T1000 (cell line): ENCODE data around the gene PKD1.
"Not testable (repeated sequence)": the region's sequence is repeated elsewhere in the genome, so short reads cannot be mapped to it uniquely, and the experiment has no call there.

ENCODE experiments used
- DNase-seq: peaks from one replicate; lab custom pipeline; 2025; ENCODE audit warnings: mixed read lengths; lab: John Stamatoyannopoulos, UW

The PKD1 gene

GRCh38 chr16:2107121-2107790 lies 28.4 kb downstream of the PKD1 start:
- peak; percentile 53 for DNase-seq

GRCh38 chr16:2106211-2106610 lies 29.5 kb downstream of the PKD1 start:
- not testable (repeated sequence) for DNase-seq

- not testable (repeated sequence) for DNase-seq
Observed at GRCh38 chr16:2105769-2106168, 29.9 kb downstream of the PKD1 start.

- DNase-seq: not testable (repeated sequence)
Observed at GRCh38 chr16:2105291-2105690, 30.4 kb downstream of the PKD1 start.

GRCh38 chr16:2104464-2104863 lies 31.2 kb downstream of the PKD1 start:
- DNase-seq: not testable (repeated sequence)

GRCh38 chr16:2102471-2102870 lies 33.2 kb downstream of the PKD1 start:
- DNase-seq: no peak

GRCh38 chr16:2101581-2101980 lies 34.1 kb downstream of the PKD1 start:
- not testable (repeated sequence) for DNase-seq

GRCh38 chr16:2097689-2098088 lies 38.0 kb downstream of the PKD1 start:
- DNase-seq: not testable (repeated sequence)

- no peak for DNase-seq
Observed at GRCh38 chr16:2096853-2097595, 38.7 kb downstream of the PKD1 start.

GRCh38 chr16:2095918-2096582 lies 39.6 kb downstream of the PKD1 start:
- DNase-seq: no peak

GRCh38 chr16:2095315-2095853 lies 40.3 kb downstream of the PKD1 start:
- peak; percentile 80 for DNase-seq

- DNase-seq: no peak
Observed at GRCh38 chr16:2093793-2094192, 41.9 kb downstream of the PKD1 start.

- no peak for DNase-seq
Observed at GRCh38 chr16:2092866-2093265, 42.8 kb downstream of the PKD1 start.

- DNase-seq: no peak
Observed at GRCh38 chr16:2092256-2092620, 43.5 kb downstream of the PKD1 start.

GRCh38 chr16:2091547-2092255 lies 44.0 kb downstream of the PKD1 start:
- no peak for DNase-seq

- no peak for DNase-seq
Observed at GRCh38 chr16:2090777-2091546, 44.7 kb downstream of the PKD1 start.

- DNase-seq: no peak
Observed at GRCh38 chr16:2090481-2090776, 45.3 kb downstream of the PKD1 start.

- no peak for DNase-seq
Observed at GRCh38 chr16:2089706-2090480, 45.8 kb downstream of the PKD1 start.

- DNase-seq: no peak
Observed at GRCh38 chr16:2088759-2089358, 46.8 kb downstream of the PKD1 start.
